DOHH2 (cell line): Measurements from ENCODE around the gene COL5A1.

Experiments used
- H3F3A ChIP-seq: fragments of 200-600 bp; sonication (generic), shearing (Covaris generic); 2 replicates; pipeline ENCODE4 v1.6.0; 2016; ENCODE audit warnings: antibody characterized with exemption, mild to moderate bottlenecking; ENCODE audit not compliant: control insufficient read depth, insufficient read depth
- H3K27ac ChIP-seq: fragments of 200-600 bp; sonication (generic); 2 replicates; pipeline ENCODE4 v1.5.1; 2014; ENCODE audit warnings: low read depth, mild to moderate bottlenecking, low read length, moderate library complexity
- H3K27me3 ChIP-seq: fragments of 200-600 bp; sonication (generic); 2 replicates; pipeline ENCODE4 v1.6.1; 2014; ENCODE audit warnings: mild to moderate bottlenecking, low read length, mixed read lengths; ENCODE audit not compliant: control insufficient read depth
- H3K36me3 ChIP-seq: fragments of 200-600 bp; sonication (generic); 2 replicates; pipeline ENCODE4 v1.6.1; 2014; ENCODE audit warnings: mild to moderate bottlenecking, low read length, moderate library complexity, mixed read lengths; ENCODE audit not compliant: control insufficient read depth
- H3K4me1 ChIP-seq: fragments of 200-600 bp; sonication (generic); 2 replicates; pipeline ENCODE4 v1.6.1; 2014; ENCODE audit warnings: mild to moderate bottlenecking, low read length, mixed read lengths; ENCODE audit not compliant: control insufficient read depth
- H3K4me2 ChIP-seq: fragments of 200-600 bp; sonication (generic); 2 replicates; pipeline ENCODE4 v1.6.0; 2014; ENCODE audit warnings: mild to moderate bottlenecking, low read length, moderate library complexity
- H3K4me3 ChIP-seq: fragments of 200-600 bp; sonication (generic); 2 replicates; pipeline ENCODE4 v1.5.1; 2014; ENCODE audit warnings: mild to moderate bottlenecking, low read length, mixed read lengths
- H3K79me2 ChIP-seq: fragments of 200-600 bp; sonication (generic); 2 replicates; pipeline ENCODE4 v1.6.1; 2014; ENCODE audit warnings: mild to moderate bottlenecking, low read length, mixed read lengths; ENCODE audit not compliant: control insufficient read depth
- H3K9me2 ChIP-seq: fragments of 200-600 bp; sonication (generic); replicated peaks from 2 replicates; pipeline ENCODE4 v1.6.1; 2014; ENCODE audit warnings: mild to moderate bottlenecking, low read length, mixed read lengths; ENCODE audit not compliant: control insufficient read depth
- H3K9me3 ChIP-seq: fragments of 200-600 bp; sonication (generic); 2 replicates; pipeline ENCODE4 v1.6.1; 2014; ENCODE audit warnings: antibody characterized with exemption, low read length, mixed read lengths; ENCODE audit not compliant: control insufficient read depth, insufficient read depth
- H4K20me1 ChIP-seq: fragments of 200-600 bp; sonication (generic); 2 replicates; pipeline ENCODE4 v1.6.0; 2014; ENCODE audit warnings: low read depth, mild to moderate bottlenecking, antibody characterized with exemption, low read length, moderate library complexity; ENCODE audit not compliant: control insufficient read depth, insufficient read depth
- CTCF ChIP-seq: fragments of 200-600 bp; sonication (generic); IDR thresholded peaks from one replicate; pipeline ENCODE4 v1.5.1; 2014; ENCODE audit warnings: antibody characterized with exemption, mild to moderate bottlenecking, low read depth, low read length; ENCODE audit not compliant: poor library complexity, severe bottlenecking
- EZH2phosphoT487 ChIP-seq: fragments of 200-600 bp; sonication (generic); IDR thresholded peaks from 2 replicates; pipeline ENCODE4 v1.6.1; 2017; ENCODE audit warnings: borderline replicate concordance, mild to moderate bottlenecking, antibody characterized with exemption, low read length, moderate library complexity, mixed read lengths

The COL5A1 gene

GRCh38 chr9:134616341-134616740 lies 25.3 kb upstream of the COL5A1 start:
- H3K27me3 ChIP-seq, result no peaks in the 10 kb centered on the region
- no peak overlapping the region for H3K4me2 ChIP-seq
- peaks cover 8% of the 10 kb centered on the region; the same call in 1 of the 2 replicates for H3K9me3 ChIP-seq
- H3K79me2 ChIP-seq, result no peaks in the 10 kb centered on the region
- H3K4me3 ChIP-seq, result no peak overlapping the region
- no peaks in the 10 kb centered on the region for H4K20me1 ChIP-seq
- no peak overlapping the region for H3K27ac ChIP-seq
- no peaks in the 10 kb centered on the region for H3K9me2 ChIP-seq
- H3K4me1 ChIP-seq, result no peaks in the 10 kb centered on the region
- no peaks in the 10 kb centered on the region for H3K36me3 ChIP-seq
- TF ChIP-seq EZH2phosphoT487, result no peak
- no peak for TF ChIP-seq CTCF
- no peaks in the 10 kb centered on the region for H3F3A ChIP-seq

GRCh38 chr9:134617246-134617645 lies 24.4 kb upstream of the COL5A1 start:
- no peaks in the 10 kb centered on the region for H3K27me3 ChIP-seq
- H3F3A ChIP-seq, result no peaks in the 10 kb centered on the region
- no peaks in the 10 kb centered on the region for H4K20me1 ChIP-seq
- no peaks in the 10 kb centered on the region for H3K79me2 ChIP-seq
- H3K4me1 ChIP-seq, result no peaks in the 10 kb centered on the region
- no peak overlapping the region for H3K27ac ChIP-seq
- H3K9me3 ChIP-seq, result peaks cover under 1% of the 10 kb centered on the region; the same call in 1 of the 2 replicates
- H3K4me2 ChIP-seq, result no peak overlapping the region
- no peaks in the 10 kb centered on the region for H3K36me3 ChIP-seq
- TF ChIP-seq EZH2phosphoT487, result no peak
- no peak for TF ChIP-seq CTCF
- no peaks in the 10 kb centered on the region for H3K9me2 ChIP-seq
- no peak overlapping the region for H3K4me3 ChIP-seq

- Histone ChIP-seq H3K27ac (no peak overlapping the region), H3F3A (no peaks in the 10 kb centered on the region), H3K9me2 (no peaks in the 10 kb centered on the region), H3K4me3 (no peak overlapping the region), H3K4me1 (no peaks in the 10 kb centered on the region), H3K27me3 (no peaks in the 10 kb centered on the region), H3K9me3 (no peaks in the 10 kb centered on the region), H3K36me3 (no peaks in the 10 kb centered on the region), H3K79me2 (no peaks in the 10 kb centered on the region), H3K4me2 (no peak overlapping the region), H4K20me1 (no peaks in the 10 kb centered on the region)
- TF ChIP-seq CTCF (no peak), EZH2phosphoT487 (no peak)
Measured at GRCh38 chr9:134617836-134618162, 23.8 kb upstream of the COL5A1 start.
